Islet precursor cell (in vitro differentiated cells): ENCODE results near the gene ZNF835.

Experiments used
- DNase-seq: peaks from one replicate; pipeline ENCODE4 v3.0.0-alpha.2; 2018

The ZNF835 gene

GRCh38 chr19:56661248-56661647 is 10.3 kb downstream of the ZNF835 start:
- no peak for DNase-seq

GRCh38 chr19:56660381-56661107 is 11.0 kb downstream of the ZNF835 start:
- no peak for DNase-seq

GRCh38 chr19:56654151-56654550 is 17.4 kb downstream of the ZNF835 start:
- no peak for DNase-seq

- DNase-seq: no peak
Measured at GRCh38 chr19:56643460-56643955, 28.0 kb downstream of the ZNF835 start.

GRCh38 chr19:56642711-56643459 is 28.7 kb downstream of the ZNF835 start, which contains the start of gene SMIM17:
TSS of gene SMIM17 (plus strand) at chr19:56643159. CDS start at chr19:56645668, 2,509 bp downstream.
- no peak for DNase-seq

GRCh38 chr19:56639217-56639616 is 32.3 kb downstream of the ZNF835 start:
- no peak for DNase-seq

- DNase-seq: peak; percentile 85
Measured at GRCh38 chr19:56637976-56638555, 33.5 kb downstream of the ZNF835 start.

- DNase-seq: no peak
Measured at GRCh38 chr19:56633021-56633420, 38.5 kb downstream of the ZNF835 start.

- DNase-seq: no peak
Measured at GRCh38 chr19:56625708-56626107, 45.8 kb downstream of the ZNF835 start.

- DNase-seq: no peak
Measured at GRCh38 chr19:56623006-56623405, 48.6 kb downstream of the ZNF835 start.

- DNase-seq: no peak
Measured at GRCh38 chr19:56622374-56622773, 49.2 kb downstream of the ZNF835 start.

GRCh38 chr19:56619121-56619520 is 52.4 kb downstream of the ZNF835 start:
- no peak for DNase-seq

- no peak for DNase-seq
Measured at GRCh38 chr19:56617531-56617930, 54.0 kb downstream of the ZNF835 start.

GRCh38 chr19:56613639-56614038 is 57.9 kb downstream of the ZNF835 start:
- DNase-seq: no peak

GRCh38 chr19:56612737-56613136 is 58.8 kb downstream of the ZNF835 start:
- DNase-seq: no peak
